ENCODE measurements around the gene NALCN.

Gene NALCN

GRCh38 chr13:101204270-101205020, 211.9 kb downstream of the NALCN start:
- TF ChIP-seq GATA2 (IDR thresholded peaks at IDR 0.05; ENCODE audit: low read depth, low read length) (no peak; the same call in 1 of the 2 replicates), GATA3 (IDR thresholded peaks at IDR 0.05; ENCODE audit: low read depth, low read length) (peak; percentile 56)

GRCh38 chr13:101202590-101202989, 213.7 kb downstream of the NALCN start:
- TF ChIP-seq GATA3 (IDR thresholded peaks at IDR 0.05; ENCODE audit: low read depth, low read length) (no peak), GATA2 (IDR thresholded peaks at IDR 0.05; ENCODE audit: low read depth, low read length) (no peak)

- TF ChIP-seq GATA2 (IDR thresholded peaks at IDR 0.05; ENCODE audit: low read depth, low read length) (no peak), GATA3 (IDR thresholded peaks at IDR 0.05; ENCODE audit: low read depth, low read length) (no peak)
Measured at GRCh38 chr13:101190976-101191375, 225.3 kb downstream of the NALCN start.

- TF ChIP-seq GATA2 (IDR thresholded peaks at IDR 0.05; ENCODE audit: low read depth, low read length) (no peak), GATA3 (IDR thresholded peaks at IDR 0.05; ENCODE audit: low read depth, low read length) (no peak)
Measured at GRCh38 chr13:101190337-101190736, 226.0 kb downstream of the NALCN start.

- TF ChIP-seq GATA2 (IDR thresholded peaks at IDR 0.05; ENCODE audit: low read depth, low read length) = no peak
- no peak for TF ChIP-seq GATA3 (IDR thresholded peaks at IDR 0.05; ENCODE audit: low read depth, low read length)
Measured at GRCh38 chr13:101185606-101186005, 230.7 kb downstream of the NALCN start.

DNA sequence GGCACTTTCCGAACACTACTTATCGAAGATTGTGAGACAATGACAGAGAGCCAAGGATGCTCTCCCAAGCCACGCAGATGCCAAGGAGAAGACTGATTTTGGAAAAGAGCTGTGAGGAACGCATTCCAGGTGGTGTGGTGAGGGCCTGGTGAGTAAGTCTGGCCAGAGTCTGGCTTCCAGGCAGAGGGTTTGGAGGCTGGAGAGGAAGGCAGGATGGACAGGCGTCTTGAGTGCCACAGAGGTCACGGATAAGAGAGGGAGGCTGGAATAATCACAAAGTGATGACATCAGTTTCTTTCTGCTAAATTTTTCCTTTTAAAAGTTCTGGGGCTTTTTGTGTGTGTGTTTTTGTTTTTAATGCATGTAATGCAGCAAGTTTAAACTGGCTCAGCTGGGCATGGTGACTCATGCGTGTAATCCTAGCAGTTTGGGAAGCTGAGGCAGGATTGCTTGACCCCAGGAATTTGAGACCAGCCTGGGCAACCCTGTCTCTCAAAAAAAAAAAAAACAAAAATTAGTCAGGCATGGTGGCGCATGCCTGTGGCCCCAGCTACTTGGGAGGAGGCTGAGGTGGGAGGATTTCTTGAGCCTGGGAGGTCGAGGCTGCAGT, 235.1 kb downstream of the NALCN start:
- no peak for TF ChIP-seq GATA3 (IDR thresholded peaks at IDR 0.05; ENCODE audit: low read depth, low read length)

DNA sequence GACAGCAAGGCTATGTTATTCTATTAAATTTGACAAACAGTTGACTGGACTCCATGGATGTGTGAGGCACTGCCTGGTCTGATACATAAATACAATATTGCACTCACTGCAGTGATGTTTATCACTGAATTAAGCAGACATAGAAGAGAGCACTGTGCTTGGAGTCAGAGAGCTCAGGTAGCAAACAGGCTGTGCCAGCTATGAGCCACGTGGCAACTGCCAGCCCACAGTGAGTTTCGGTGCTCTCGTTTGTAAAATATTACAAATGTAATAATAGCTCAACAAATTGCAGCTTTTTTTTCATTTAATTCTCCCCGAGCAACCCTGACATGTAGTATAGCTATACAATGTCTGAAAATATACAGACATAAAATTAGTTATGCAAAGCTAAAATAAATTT, 237.3 kb downstream of the NALCN start:
- no peak for TF ChIP-seq GATA3 (IDR thresholded peaks at IDR 0.05; ENCODE audit: low read depth, low read length)
- no peak for TF ChIP-seq GATA2 (IDR thresholded peaks at IDR 0.05; ENCODE audit: low read depth, low read length)

GRCh38 chr13:101178406-101178805, 237.9 kb downstream of the NALCN start:
- no peak for TF ChIP-seq GATA2 (IDR thresholded peaks at IDR 0.05; ENCODE audit: low read depth, low read length)
- no peak for TF ChIP-seq GATA3 (IDR thresholded peaks at IDR 0.05; ENCODE audit: low read depth, low read length)

- TF ChIP-seq GATA2 (IDR thresholded peaks at IDR 0.05; ENCODE audit: low read depth, low read length) = no peak
- TF ChIP-seq GATA3 (IDR thresholded peaks at IDR 0.05; ENCODE audit: low read depth, low read length) = no peak
Measured at GRCh38 chr13:101170306-101170705, 246.0 kb downstream of the NALCN start.

- TF ChIP-seq GATA3 (IDR thresholded peaks at IDR 0.05; ENCODE audit: low read depth, low read length) = no peak
- TF ChIP-seq GATA2 (IDR thresholded peaks at IDR 0.05; ENCODE audit: low read depth, low read length) = no peak
Measured at GRCh38 chr13:101157261-101157660, 259.0 kb downstream of the NALCN start.

- no peak for TF ChIP-seq GATA3 (IDR thresholded peaks at IDR 0.05; ENCODE audit: low read depth, low read length)
- TF ChIP-seq GATA2 (IDR thresholded peaks at IDR 0.05; ENCODE audit: low read depth, low read length) = no peak
Measured at GRCh38 chr13:101155920-101156319, 260.4 kb downstream of the NALCN start.

DNA sequence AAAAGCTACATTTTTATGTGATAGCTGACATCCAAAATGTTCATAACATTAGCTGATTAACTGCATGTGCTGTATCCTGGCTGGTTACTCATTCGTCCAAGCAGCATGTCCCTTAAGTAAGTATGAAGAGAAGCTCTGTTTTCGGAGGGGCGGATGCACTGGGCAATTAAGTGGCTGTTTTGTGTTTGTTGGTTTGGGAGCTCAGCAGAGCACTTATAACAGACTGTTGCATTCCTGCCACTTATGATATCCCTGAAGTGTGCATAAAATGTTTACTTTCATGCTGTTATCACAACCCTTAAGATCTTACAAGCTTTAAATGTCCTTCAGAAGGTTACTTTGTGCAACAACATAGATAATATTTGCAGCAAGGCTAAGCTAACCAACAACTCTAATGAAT, 264.1 kb downstream of the NALCN start:
- TF ChIP-seq GATA3 (IDR thresholded peaks at IDR 0.05; ENCODE audit: low read depth, low read length) (no peak), GATA2 (IDR thresholded peaks at IDR 0.05; ENCODE audit: low read depth, low read length) (no peak)

DNA sequence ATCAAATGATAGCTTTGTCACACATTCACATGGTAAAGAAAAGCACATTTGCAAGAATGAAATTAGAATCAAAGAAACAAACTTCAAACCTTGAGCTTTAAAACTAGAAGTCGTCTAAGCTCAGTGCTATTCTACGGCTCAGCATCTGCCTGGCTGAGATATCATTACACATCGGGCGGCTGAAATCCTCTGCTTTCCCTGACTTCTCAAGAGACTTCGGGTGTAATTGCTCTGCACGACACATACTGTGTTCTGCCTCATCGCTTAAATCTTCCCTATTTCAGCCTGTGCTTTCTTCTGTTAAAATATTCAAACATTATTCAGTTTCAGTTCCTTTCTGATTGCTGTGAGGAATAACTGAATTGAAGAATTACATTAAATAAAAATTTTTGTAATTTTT, 265.3 kb downstream of the NALCN start:
- TF ChIP-seq GATA2 (IDR thresholded peaks at IDR 0.05; ENCODE audit: low read depth, low read length) (no peak), GATA3 (IDR thresholded peaks at IDR 0.05; ENCODE audit: low read depth, low read length) (no peak)

- no peak for TF ChIP-seq GATA2 (IDR thresholded peaks at IDR 0.05; ENCODE audit: low read depth, low read length)
- no peak for TF ChIP-seq GATA3 (IDR thresholded peaks at IDR 0.05; ENCODE audit: low read depth, low read length)
Measured at GRCh38 chr13:101149735-101150384, 266.4 kb downstream of the NALCN start.
